ENCODE results near the gene MRI1. TPM values are rescaled to one million over a fixed set of nuclear protein-coding genes. Genes with fewer than 3 reads are reported as not detected.

The MRI1 gene
- total and polyA plus RNA-seq, 2 experiments from 2014 or later: 12.3 to 44.5 TPM

DNA sequence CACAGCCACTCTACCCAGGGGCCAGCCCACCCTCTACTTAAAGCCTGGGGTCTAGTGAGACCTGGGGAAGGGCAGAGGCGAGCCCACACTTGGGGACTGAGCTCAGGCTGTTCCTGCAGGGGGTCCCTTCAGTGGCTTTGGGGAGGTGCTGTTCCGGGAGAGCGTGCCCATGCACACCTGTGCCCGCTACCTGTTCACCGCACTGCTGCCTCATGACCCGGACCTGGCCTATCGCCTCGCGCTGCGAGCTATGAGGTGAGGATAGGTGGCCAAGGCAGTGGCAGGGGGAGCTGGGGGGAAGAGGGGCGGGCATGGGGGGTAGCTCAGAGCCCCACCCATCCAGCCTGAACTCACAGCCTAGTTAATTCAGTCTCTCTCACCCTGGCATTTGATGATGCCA is 54.9 kb downstream of the MRI1 start (continued):
- TF ChIP-seq, protein P1, sequence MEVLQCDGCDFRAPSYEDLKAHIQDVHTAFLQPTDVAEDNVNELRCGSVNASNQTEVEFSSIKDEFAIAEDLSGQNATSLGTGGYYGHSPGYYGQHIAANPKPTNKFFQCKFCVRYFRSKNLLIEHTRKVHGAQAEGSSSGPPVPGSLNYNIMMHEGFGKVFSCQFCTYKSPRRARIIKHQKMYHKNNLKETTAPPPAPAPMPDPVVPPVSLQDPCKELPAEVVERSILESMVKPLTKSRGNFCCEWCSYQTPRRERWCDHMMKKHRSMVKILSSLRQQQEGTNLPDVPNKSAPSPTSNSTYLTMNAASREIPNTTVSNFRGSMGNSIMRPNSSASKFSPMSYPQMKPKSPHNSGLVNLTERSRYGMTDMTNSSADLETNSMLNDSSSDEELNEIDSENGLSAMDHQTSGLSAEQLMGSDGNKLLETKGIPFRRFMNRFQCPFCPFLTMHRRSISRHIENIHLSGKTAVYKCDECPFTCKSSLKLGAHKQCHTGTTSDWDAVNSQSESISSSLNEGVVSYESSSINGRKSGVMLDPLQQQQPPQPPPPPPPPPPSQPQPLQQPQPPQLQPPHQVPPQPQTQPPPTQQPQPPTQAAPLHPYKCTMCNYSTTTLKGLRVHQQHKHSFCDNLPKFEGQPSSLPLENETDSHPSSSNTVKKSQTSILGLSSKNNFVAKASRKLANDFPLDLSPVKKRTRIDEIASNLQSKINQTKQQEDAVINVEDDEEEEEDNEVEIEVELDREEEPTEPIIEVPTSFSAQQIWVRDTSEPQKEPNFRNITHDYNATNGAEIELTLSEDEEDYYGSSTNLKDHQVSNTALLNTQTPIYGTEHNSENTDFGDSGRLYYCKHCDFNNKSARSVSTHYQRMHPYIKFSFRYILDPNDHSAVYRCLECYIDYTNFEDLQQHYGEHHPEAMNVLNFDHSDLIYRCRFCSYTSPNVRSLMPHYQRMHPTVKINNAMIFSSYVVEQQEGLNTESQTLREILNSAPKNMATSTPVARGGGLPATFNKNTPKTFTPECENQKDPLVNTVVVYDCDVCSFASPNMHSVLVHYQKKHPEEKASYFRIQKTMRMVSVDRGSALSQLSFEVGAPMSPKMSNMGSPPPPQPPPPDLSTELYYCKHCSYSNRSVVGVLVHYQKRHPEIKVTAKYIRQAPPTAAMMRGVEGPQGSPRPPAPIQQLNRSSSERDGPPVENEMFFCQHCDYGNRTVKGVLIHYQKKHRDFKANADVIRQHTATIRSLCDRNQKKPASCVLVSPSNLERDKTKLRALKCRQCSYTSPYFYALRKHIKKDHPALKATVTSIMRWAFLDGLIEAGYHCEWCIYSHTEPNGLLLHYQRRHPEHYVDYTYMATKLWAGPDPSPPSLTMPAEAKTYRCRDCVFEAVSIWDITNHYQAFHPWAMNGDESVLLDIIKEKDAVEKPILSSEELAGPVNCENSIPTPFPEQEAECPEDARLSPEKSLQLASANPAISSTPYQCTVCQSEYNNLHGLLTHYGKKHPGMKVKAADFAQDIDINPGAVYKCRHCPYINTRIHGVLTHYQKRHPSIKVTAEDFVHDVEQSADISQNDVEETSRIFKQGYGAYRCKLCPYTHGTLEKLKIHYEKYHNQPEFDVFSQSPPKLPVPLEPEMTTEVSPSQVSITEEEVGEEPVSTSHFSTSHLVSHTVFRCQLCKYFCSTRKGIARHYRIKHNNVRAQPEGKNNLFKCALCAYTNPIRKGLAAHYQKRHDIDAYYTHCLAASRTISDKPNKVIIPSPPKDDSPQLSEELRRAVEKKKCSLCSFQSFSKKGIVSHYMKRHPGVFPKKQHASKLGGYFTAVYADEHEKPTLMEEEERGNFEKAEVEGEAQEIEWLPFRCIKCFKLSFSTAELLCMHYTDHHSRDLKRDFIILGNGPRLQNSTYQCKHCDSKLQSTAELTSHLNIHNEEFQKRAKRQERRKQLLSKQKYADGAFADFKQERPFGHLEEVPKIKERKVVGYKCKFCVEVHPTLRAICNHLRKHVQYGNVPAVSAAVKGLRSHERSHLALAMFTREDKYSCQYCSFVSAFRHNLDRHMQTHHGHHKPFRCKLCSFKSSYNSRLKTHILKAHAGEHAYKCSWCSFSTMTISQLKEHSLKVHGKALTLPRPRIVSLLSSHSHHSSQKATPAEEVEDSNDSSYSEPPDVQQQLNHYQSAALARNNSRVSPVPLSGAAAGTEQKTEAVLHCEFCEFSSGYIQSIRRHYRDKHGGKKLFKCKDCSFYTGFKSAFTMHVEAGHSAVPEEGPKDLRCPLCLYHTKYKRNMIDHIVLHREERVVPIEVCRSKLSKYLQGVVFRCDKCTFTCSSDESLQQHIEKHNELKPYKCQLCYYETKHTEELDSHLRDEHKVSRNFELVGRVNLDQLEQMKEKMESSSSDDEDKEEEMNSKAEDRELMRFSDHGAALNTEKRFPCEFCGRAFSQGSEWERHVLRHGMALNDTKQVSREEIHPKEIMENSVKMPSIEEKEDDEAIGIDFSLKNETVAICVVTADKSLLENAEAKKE (CRISPR knock-in tag; IDR thresholded peaks at IDR 0.05): no peak
- TF ChIP-seq STAT1 (IDR thresholded peaks at IDR 0.05; ENCODE audit: unreplicated experiment): no peak
- TF ChIP-seq POLR2AphosphoS5 (IDR thresholded peaks at IDR 0.05; ENCODE audit: low read depth): no peak
- no peak for TF ChIP-seq CREB1 (CRISPR knock-in tag; IDR thresholded peaks at IDR 0.05; ENCODE audit: low read depth)
- no peak for TF ChIP-seq EZH2phosphoT487 (IDR thresholded peaks at IDR 0.05; ENCODE audit: unreplicated experiment)
- TF ChIP-seq, protein P2, sequence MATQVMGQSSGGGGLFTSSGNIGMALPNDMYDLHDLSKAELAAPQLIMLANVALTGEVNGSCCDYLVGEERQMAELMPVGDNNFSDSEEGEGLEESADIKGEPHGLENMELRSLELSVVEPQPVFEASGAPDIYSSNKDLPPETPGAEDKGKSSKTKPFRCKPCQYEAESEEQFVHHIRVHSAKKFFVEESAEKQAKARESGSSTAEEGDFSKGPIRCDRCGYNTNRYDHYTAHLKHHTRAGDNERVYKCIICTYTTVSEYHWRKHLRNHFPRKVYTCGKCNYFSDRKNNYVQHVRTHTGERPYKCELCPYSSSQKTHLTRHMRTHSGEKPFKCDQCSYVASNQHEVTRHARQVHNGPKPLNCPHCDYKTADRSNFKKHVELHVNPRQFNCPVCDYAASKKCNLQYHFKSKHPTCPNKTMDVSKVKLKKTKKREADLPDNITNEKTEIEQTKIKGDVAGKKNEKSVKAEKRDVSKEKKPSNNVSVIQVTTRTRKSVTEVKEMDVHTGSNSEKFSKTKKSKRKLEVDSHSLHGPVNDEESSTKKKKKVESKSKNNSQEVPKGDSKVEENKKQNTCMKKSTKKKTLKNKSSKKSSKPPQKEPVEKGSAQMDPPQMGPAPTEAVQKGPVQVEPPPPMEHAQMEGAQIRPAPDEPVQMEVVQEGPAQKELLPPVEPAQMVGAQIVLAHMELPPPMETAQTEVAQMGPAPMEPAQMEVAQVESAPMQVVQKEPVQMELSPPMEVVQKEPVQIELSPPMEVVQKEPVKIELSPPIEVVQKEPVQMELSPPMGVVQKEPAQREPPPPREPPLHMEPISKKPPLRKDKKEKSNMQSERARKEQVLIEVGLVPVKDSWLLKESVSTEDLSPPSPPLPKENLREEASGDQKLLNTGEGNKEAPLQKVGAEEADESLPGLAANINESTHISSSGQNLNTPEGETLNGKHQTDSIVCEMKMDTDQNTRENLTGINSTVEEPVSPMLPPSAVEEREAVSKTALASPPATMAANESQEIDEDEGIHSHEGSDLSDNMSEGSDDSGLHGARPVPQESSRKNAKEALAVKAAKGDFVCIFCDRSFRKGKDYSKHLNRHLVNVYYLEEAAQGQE (IDR thresholded peaks at IDR 0.05; ENCODE audit: unreplicated experiment): no peak
- no peak for TF ChIP-seq ZNF114 (CRISPR knock-in tag; IDR thresholded peaks at IDR 0.05)
- TF ChIP-seq, protein P3, sequence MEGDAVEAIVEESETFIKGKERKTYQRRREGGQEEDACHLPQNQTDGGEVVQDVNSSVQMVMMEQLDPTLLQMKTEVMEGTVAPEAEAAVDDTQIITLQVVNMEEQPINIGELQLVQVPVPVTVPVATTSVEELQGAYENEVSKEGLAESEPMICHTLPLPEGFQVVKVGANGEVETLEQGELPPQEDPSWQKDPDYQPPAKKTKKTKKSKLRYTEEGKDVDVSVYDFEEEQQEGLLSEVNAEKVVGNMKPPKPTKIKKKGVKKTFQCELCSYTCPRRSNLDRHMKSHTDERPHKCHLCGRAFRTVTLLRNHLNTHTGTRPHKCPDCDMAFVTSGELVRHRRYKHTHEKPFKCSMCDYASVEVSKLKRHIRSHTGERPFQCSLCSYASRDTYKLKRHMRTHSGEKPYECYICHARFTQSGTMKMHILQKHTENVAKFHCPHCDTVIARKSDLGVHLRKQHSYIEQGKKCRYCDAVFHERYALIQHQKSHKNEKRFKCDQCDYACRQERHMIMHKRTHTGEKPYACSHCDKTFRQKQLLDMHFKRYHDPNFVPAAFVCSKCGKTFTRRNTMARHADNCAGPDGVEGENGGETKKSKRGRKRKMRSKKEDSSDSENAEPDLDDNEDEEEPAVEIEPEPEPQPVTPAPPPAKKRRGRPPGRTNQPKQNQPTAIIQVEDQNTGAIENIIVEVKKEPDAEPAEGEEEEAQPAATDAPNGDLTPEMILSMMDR (conservative IDR thresholded peaks at IDR 0.05; ENCODE audit: low read depth in 2 of 2): no peak
- TF ChIP-seq ZNF331 (CRISPR knock-in tag; IDR thresholded peaks at IDR 0.05; ENCODE audit: low read depth): no peak
- TF ChIP-seq, protein P4, sequence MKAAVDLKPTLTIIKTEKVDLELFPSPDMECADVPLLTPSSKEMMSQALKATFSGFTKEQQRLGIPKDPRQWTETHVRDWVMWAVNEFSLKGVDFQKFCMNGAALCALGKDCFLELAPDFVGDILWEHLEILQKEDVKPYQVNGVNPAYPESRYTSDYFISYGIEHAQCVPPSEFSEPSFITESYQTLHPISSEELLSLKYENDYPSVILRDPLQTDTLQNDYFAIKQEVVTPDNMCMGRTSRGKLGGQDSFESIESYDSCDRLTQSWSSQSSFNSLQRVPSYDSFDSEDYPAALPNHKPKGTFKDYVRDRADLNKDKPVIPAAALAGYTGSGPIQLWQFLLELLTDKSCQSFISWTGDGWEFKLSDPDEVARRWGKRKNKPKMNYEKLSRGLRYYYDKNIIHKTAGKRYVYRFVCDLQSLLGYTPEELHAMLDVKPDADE (IDR thresholded peaks at IDR 0.05): no peak

Data from GM23338 (cell line).